ENCODE data around the gene ADCY9. TPM values are rescaled to one million over a fixed set of nuclear protein-coding genes. Genes with fewer than 3 reads are reported as not detected.
A peak's percentile ranks its signal among the peaks of the same experiment; 100 is the strongest.

ADCY9 gene
- total and polyA plus RNA-seq, 2 donors from 2014 or later, result 6.8 to 23.7 TPM

- no peak for TF ChIP-seq CTCF (IDR thresholded peaks at IDR 0.05; ENCODE audit: borderline replicate concordance, extremely low read depth, insufficient read depth)
- peak overlapping the region; percentile 27 to 71 for H3K27ac ChIP-seq (ENCODE audit: low read depth in 2 of 2, low read length in 2 of 2)
- H3K9me3 ChIP-seq (ENCODE audit: control insufficient read depth in 2 of 3, insufficient read depth in 1 of 3, low read length in 3 of 3), result no peaks in the 10 kb centered on the region
- no peaks in the 10 kb centered on the region for H3K27me3 ChIP-seq (ENCODE audit: control insufficient read depth, insufficient read depth, low read length)
- FAIRE-seq, result no peak
- no peaks in the 10 kb centered on the region for H3K36me3 ChIP-seq (ENCODE audit: control insufficient read depth in 2 of 3, insufficient read depth in 3 of 3, low read length in 3 of 3)
- H3K4me1 ChIP-seq (ENCODE audit: control insufficient read depth in 2 of 3, insufficient read depth in 2 of 3, low read depth in 1 of 3, low read length in 3 of 3), result peaks cover 0 to 24% (median 4%) of the 10 kb centered on the region in 3 donors
- H3K4me3 ChIP-seq (ENCODE audit: low read length in 3 of 3), result peak overlapping the region in 2 of 3 donors; percentile 45 to 62
- intact Hi-C loops (cut with DNase I), result no loop called here
- H3K9ac ChIP-seq (ENCODE audit: low read length in 3 of 3), result peak overlapping the region in 1 of 3 donors; percentile 4
- DNase-seq, result peak in 1 of 5 donors; percentile 51
Measured at GRCh38 chr16:4019371-4019791, 96.9 kb downstream of the ADCY9 start.

DNA sequence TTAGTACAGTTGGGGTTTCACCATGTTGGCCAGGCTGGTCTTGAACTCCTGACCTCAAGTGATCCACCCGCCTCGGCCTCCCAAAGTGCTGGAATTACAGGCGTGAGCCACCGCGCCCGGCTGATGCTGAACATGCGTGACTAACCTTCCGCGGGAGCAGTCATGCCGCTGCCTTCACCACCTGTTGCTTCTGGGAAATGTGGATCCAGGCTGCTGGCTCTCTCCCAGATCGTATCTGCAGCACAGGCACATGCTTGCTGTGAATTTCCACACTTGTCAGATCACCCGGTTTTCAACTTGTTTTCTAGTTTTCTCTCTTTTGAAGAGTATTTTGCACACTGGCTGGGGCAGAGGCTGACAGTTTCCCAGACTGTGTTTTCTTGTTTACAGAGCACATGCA, 97.9 kb downstream of the ADCY9 start:
- Histone ChIP-seq H3K9ac (ENCODE audit: low read length in 3 of 3) (no peak overlapping the region), H3K4me1 (ENCODE audit: control insufficient read depth in 2 of 3, insufficient read depth in 2 of 3, low read depth in 1 of 3, low read length in 3 of 3) (peaks cover 0 to 27% (median 8%) of the 10 kb centered on the region in 3 donors), H3K27me3 (ENCODE audit: control insufficient read depth, insufficient read depth, low read length) (no peaks in the 10 kb centered on the region), H3K36me3 (ENCODE audit: control insufficient read depth in 2 of 3, insufficient read depth in 3 of 3, low read length in 3 of 3) (no peaks in the 10 kb centered on the region), H3K9me3 (ENCODE audit: control insufficient read depth in 2 of 3, insufficient read depth in 1 of 3, low read length in 3 of 3) (no peaks in the 10 kb centered on the region), H3K27ac (ENCODE audit: low read depth in 2 of 2, low read length in 2 of 2) (peak overlapping the region in 1 of 2 donors; percentile 54), H3K4me3 (ENCODE audit: low read length in 3 of 3) (peak overlapping the region in 1 of 3 donors; percentile 45)
- FAIRE-seq (no peak), DNase-seq (peak in 4 of 5 donors; percentile 57 to 83 (median 60))
- TF ChIP-seq CTCF (IDR thresholded peaks at IDR 0.05; ENCODE audit: borderline replicate concordance, extremely low read depth, insufficient read depth), result no peak
- intact Hi-C loops (cut with DNase I), result no loop called here

DNA sequence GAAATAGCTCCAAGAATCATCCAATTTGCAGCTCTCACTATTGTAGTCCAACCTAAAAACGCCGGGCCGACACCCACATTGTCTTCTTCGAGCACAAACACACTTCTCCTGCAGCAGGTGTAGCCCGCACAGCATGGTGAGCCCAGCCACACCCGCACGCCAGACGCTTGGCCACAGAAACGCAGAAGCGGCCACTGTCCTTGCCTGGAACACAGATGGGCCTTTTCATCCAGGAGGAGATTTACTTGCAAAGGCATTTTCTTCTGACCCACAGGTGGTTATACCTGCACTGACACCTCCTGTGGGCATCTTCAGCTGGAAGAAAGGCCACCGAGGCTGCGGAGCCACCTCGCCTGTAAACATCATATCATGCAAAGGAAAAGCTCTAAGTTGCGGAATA, 98.4 kb downstream of the ADCY9 start:
- Histone ChIP-seq H3K36me3 (ENCODE audit: control insufficient read depth in 2 of 3, insufficient read depth in 3 of 3, low read length in 3 of 3) (no peaks in the 10 kb centered on the region), H3K27me3 (ENCODE audit: control insufficient read depth, insufficient read depth, low read length) (no peaks in the 10 kb centered on the region), H3K4me1 (ENCODE audit: control insufficient read depth in 2 of 3, insufficient read depth in 2 of 3, low read depth in 1 of 3, low read length in 3 of 3) (peaks cover 0 to 27% (median 9%) of the 10 kb centered on the region in 3 donors), H3K27ac (ENCODE audit: low read depth in 2 of 2, low read length in 2 of 2) (no peak overlapping the region), H3K9me3 (ENCODE audit: control insufficient read depth in 2 of 3, insufficient read depth in 1 of 3, low read length in 3 of 3) (no peaks in the 10 kb centered on the region), H3K4me3 (ENCODE audit: low read length in 3 of 3) (no peak overlapping the region), H3K9ac (ENCODE audit: low read length in 3 of 3) (no peak overlapping the region)
- DNase-seq (peak in 1 of 5 donors; percentile 60), FAIRE-seq (no peak)
- no peak for TF ChIP-seq CTCF (IDR thresholded peaks at IDR 0.05; ENCODE audit: borderline replicate concordance, extremely low read depth, insufficient read depth)
- intact Hi-C loops (cut with DNase I), result no loop called here

DNA sequence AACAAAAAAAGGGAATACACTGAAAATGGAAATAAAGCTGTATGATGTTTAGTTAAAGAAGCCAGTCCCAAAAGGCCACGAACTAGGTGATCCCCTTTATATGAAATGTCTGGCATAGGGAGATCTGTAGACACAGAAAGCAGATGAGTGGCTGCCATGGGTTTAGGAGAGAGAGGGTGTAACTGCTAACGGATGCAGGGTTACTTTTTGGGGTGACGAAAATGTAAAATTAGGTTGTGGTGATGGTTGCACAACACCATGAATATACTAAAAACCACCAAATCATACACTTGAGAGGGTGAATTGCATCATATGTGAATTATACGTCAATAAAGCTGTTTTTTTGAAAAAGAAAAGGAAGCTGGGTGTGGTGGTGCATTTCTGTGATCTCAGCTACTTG, 99.6 kb downstream of the ADCY9 start:
- FAIRE-seq (no peak), DNase-seq (no peak)
- H3K36me3 ChIP-seq (ENCODE audit: control insufficient read depth in 2 of 3, insufficient read depth in 3 of 3, low read length in 3 of 3), result no peaks in the 10 kb centered on the region
- H3K27me3 ChIP-seq (ENCODE audit: control insufficient read depth, insufficient read depth, low read length), result no peaks in the 10 kb centered on the region
- H3K4me1 ChIP-seq (ENCODE audit: control insufficient read depth in 2 of 3, insufficient read depth in 2 of 3, low read depth in 1 of 3, low read length in 3 of 3), result peaks cover 0 to 29% (median 13%) of the 10 kb centered on the region in 3 donors
- H3K9me3 ChIP-seq (ENCODE audit: control insufficient read depth in 2 of 3, insufficient read depth in 1 of 3, low read length in 3 of 3), result no peaks in the 10 kb centered on the region
- no peak overlapping the region for H3K27ac ChIP-seq (ENCODE audit: low read depth in 2 of 2, low read length in 2 of 2)
- no peak overlapping the region for H3K4me3 ChIP-seq (ENCODE audit: low read length in 3 of 3)
- no peak overlapping the region for H3K9ac ChIP-seq (ENCODE audit: low read length in 3 of 3)
- intact Hi-C loops (cut with DNase I), result no loop called here
- TF ChIP-seq CTCF (IDR thresholded peaks at IDR 0.05; ENCODE audit: borderline replicate concordance, extremely low read depth, insufficient read depth), result no peak

Data from kidney (tissue), 14 donors.